Liver (tissue), 9 donors: ENCODE results near the gene ZNF808. TPM values are rescaled to one million over a fixed set of nuclear protein-coding genes. Genes with fewer than 3 reads are reported as not detected.
"Not testable (repeated sequence)": the region's sequence is repeated elsewhere in the genome, so short reads cannot be mapped to it uniquely, and the experiment has no call there.

Source experiments
- DNase-seq: peaks from one replicate; pipeline ENCODE4 v3.0.0-alpha.2; 2017; ENCODE audit warnings: low spot score
- H3K27ac ChIP-seq, 2 donors: one replicate each; pipeline ENCODE4 v1.7.0; 2013; ENCODE audit warnings: inconsistent platforms in 2 of 2, low read length in 2 of 2, control low read depth in 1 of 2, low read depth in 1 of 2, mild to moderate bottlenecking in 1 of 2
- H3K27me3 ChIP-seq, 4 donors: one replicate each; pipeline versions ENCODE4 v1.6.1 to v1.7.0; 2013; ENCODE audit warnings: low read length in 3 of 4, inconsistent platforms in 1 of 4, mild to moderate bottlenecking in 1 of 4, moderate library complexity in 1 of 4; ENCODE audit not compliant: control insufficient read depth in 4 of 4, insufficient read depth in 4 of 4
- H3K36me3 ChIP-seq, 4 donors: one replicate each; pipeline versions ENCODE4 v1.6.1 to v1.7.0; 2013; ENCODE audit warnings: low read length in 3 of 4, mild to moderate bottlenecking in 3 of 4, low read depth in 1 of 4, moderate library complexity in 1 of 4; ENCODE audit not compliant: control insufficient read depth in 4 of 4, insufficient read depth in 3 of 4
- H3K4me1 ChIP-seq, 4 donors: one replicate each; pipeline versions ENCODE4 v1.6.1 to v1.7.0; 2013; ENCODE audit warnings: low read length in 3 of 4, mild to moderate bottlenecking in 3 of 4, moderate library complexity in 1 of 4; ENCODE audit not compliant: control insufficient read depth in 4 of 4, insufficient read depth in 4 of 4
- H3K4me3 ChIP-seq, 3 donors: one replicate each; pipeline versions ENCODE4 v1.6.1 to v1.7.0; 2013; ENCODE audit warnings: low read length in 3 of 3, control low read depth in 1 of 3, low read depth in 1 of 3, mild to moderate bottlenecking in 1 of 3
- H3K9ac ChIP-seq, 2 donors: one replicate each; pipeline ENCODE4 v1.7.0; 2013; ENCODE audit warnings: low read length in 2 of 2, mild to moderate bottlenecking in 2 of 2, moderate library complexity in 2 of 2, control low read depth in 1 of 2, low read depth in 1 of 2
- H3K9me3 ChIP-seq, 4 donors: one replicate each; pipeline versions ENCODE4 v1.6.1 to v1.7.0; 2013; ENCODE audit warnings: low read length in 3 of 4; ENCODE audit not compliant: control insufficient read depth in 4 of 4
- EGR1 ChIP-seq, 2 donors: IDR thresholded peaks; 2 replicates each; pipeline ENCODE4 v1.6.1; 2016 to 2018; ENCODE audit warnings: antibody characterized with exemption in 2 of 2, low read depth in 2 of 2
- GABPA ChIP-seq, 2 donors: IDR thresholded peaks in 1 of 2; conservative IDR thresholded peaks in 1 of 2; 2 replicates each; pipeline ENCODE4 v1.6.1; 2016; ENCODE audit warnings: antibody characterized with exemption in 2 of 2, mild to moderate bottlenecking in 1 of 2, moderate library complexity in 1 of 2
- HNF4A ChIP-seq, 2 donors: conservative IDR thresholded peaks; 2 replicates each; pipeline ENCODE4 v1.6.1; 2016; ENCODE audit warnings: antibody characterized with exemption in 2 of 2, mild to moderate bottlenecking in 2 of 2
- HNF4G ChIP-seq: IDR thresholded peaks from 2 replicates; pipeline ENCODE4 v1.6.1; 2016; ENCODE audit warnings: antibody characterized with exemption
- JUND ChIP-seq, 2 donors: IDR thresholded peaks; 2 replicates each; pipeline ENCODE4 v1.6.1; 2016; ENCODE audit warnings: antibody characterized with exemption in 2 of 2
- MAX ChIP-seq: IDR thresholded peaks from 2 replicates; pipeline ENCODE4 v1.6.1; 2016; ENCODE audit warnings: antibody characterized with exemption
- NR2F2 ChIP-seq: IDR thresholded peaks from 2 replicates; pipeline ENCODE4 v1.6.1; 2016; ENCODE audit warnings: antibody characterized with exemption
- RXRA ChIP-seq, 2 donors: IDR thresholded peaks; 2 replicates each; pipeline ENCODE4 v1.6.1; 2017 to 2018; ENCODE audit warnings: antibody characterized with exemption in 2 of 2, mild to moderate bottlenecking in 1 of 2
- SP1 ChIP-seq: IDR thresholded peaks from 2 replicates; pipeline ENCODE4 v1.6.1; 2018; ENCODE audit warnings: antibody characterized with exemption, mild to moderate bottlenecking
- TAF1 ChIP-seq: conservative IDR thresholded peaks from 2 replicates; pipeline ENCODE4 v1.6.1; 2016; ENCODE audit warnings: antibody characterized with exemption, mild to moderate bottlenecking
- ZBTB33 ChIP-seq: IDR thresholded peaks from 2 replicates; pipeline ENCODE4 v1.6.1; 2016; ENCODE audit warnings: antibody characterized with exemption
- WGBS: extraction: QIAGEN DNeasy Blood & Tissue Kit; methylation state at CpG from one replicate; pipeline ENCODE4 v1.1.7; 2013; 5-methylcytosine and 5-hydroxymethylcytosine counted together
- polyA plus RNA-seq, 2 donors: library from polyadenylated mRNA; stranded (reverse) in 1 of 2; unstranded in 1 of 2; fragments of 200-250 nt in 1 of 2; fragments of >200 nt in 1 of 2; fragmentation: Nextera tagmentation in 1 of 2; extraction: Ambion mirVana in 1 of 2; gene quantifications; one replicate each; pipeline versions ENCODE4 v1.2.1 to v1.2.3, GENCODE V29; 2013 to 2015
- total RNA-seq, 2 donors: library from RNA; depleted of rRNA; stranded (reverse); fragments of >200 nt; gene quantifications; one replicate each; pipeline ENCODE4 v1.2.3, GENCODE V29; 2014
- TF ChIP-seq, protein P1 (sequence below): IDR thresholded peaks from 2 replicates; pipeline ENCODE4 v1.6.1; 2016; ENCODE audit warnings: antibody characterized with exemption, mild to moderate bottlenecking
- donor health status: healthy.
- donor health status: healthy.
- donor health status: healthy.
- donor health status: healthy.
- donor health status: healthy.

ZNF808 gene
- total and polyA plus RNA-seq, 4 donors, result 0.88 to 9.4 (median 5.2) TPM

- no peak overlapping the region for H3K9ac ChIP-seq
- WGBS, result 86% methylated on average over 5 of the region's 5 CpGs
- H3K9me3 ChIP-seq, result peaks cover 11 to 50% (median 20%) of the 10 kb centered on the region in 4 donors
- peaks cover 0 to 2% (median 0%) of the 10 kb centered on the region in 4 donors for H3K4me1 ChIP-seq
- H3K36me3 ChIP-seq, result peaks cover 18 to 43% (median 27%) of the 10 kb centered on the region in 4 donors
- H3K27me3 ChIP-seq, result no peaks in the 10 kb centered on the region
- H3K4me3 ChIP-seq, result no peak overlapping the region
- TF ChIP-seq, protein P1, sequence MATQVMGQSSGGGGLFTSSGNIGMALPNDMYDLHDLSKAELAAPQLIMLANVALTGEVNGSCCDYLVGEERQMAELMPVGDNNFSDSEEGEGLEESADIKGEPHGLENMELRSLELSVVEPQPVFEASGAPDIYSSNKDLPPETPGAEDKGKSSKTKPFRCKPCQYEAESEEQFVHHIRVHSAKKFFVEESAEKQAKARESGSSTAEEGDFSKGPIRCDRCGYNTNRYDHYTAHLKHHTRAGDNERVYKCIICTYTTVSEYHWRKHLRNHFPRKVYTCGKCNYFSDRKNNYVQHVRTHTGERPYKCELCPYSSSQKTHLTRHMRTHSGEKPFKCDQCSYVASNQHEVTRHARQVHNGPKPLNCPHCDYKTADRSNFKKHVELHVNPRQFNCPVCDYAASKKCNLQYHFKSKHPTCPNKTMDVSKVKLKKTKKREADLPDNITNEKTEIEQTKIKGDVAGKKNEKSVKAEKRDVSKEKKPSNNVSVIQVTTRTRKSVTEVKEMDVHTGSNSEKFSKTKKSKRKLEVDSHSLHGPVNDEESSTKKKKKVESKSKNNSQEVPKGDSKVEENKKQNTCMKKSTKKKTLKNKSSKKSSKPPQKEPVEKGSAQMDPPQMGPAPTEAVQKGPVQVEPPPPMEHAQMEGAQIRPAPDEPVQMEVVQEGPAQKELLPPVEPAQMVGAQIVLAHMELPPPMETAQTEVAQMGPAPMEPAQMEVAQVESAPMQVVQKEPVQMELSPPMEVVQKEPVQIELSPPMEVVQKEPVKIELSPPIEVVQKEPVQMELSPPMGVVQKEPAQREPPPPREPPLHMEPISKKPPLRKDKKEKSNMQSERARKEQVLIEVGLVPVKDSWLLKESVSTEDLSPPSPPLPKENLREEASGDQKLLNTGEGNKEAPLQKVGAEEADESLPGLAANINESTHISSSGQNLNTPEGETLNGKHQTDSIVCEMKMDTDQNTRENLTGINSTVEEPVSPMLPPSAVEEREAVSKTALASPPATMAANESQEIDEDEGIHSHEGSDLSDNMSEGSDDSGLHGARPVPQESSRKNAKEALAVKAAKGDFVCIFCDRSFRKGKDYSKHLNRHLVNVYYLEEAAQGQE, result no peak
- TF ChIP-seq ZBTB33 (no peak), NR2F2 (no peak), TAF1 (no peak), SP1 (no peak), GABPA (IDR thresholded peaks at IDR 0.05 in 1 of 2, conservative IDR thresholded peaks at IDR 0.05 in 1 of 2) (no peak), MAX (no peak), EGR1 (IDR thresholded peaks at IDR 0.05; ENCODE audit: low read depth in 2 of 2) (no peak), RXRA (IDR thresholded peaks at IDR 0.05) (no peak), JUND (IDR thresholded peaks at IDR 0.05) (no peak), HNF4A (conservative IDR thresholded peaks at IDR 0.05) (no peak), HNF4G (no peak)
- DNase-seq, result no peak
- H3K27ac ChIP-seq, result no peak overlapping the region
Measured at GRCh38 chr19:52541608-52542007, 14.1 kb downstream of the ZNF808 start.

GRCh38 chr19:52542541-52542940 is 15.1 kb downstream of the ZNF808 start:
- Histone ChIP-seq H3K9me3 (peaks cover 15 to 51% (median 21%) of the 10 kb centered on the region in 4 donors), H3K36me3 (peaks cover 20 to 52% (median 34%) of the 10 kb centered on the region in 4 donors)
- H3K9ac ChIP-seq, H3K4me1 ChIP-seq, H3K27me3 ChIP-seq, H3K27ac ChIP-seq, H3K4me3 ChIP-seq, DNase-seq: not testable (repeated sequence)
- 88% methylated on average over 6 of the region's 6 CpGs for WGBS
